Activated T-helper 9 cell treated with anti-CD3 and anti-CD28 coated beads, Interleukin-2, amount 50 U/mL, for 16 hours (primary cell): Measurements from ENCODE around the gene DCAF17.
"Not testable (repeated sequence)": the region's sequence is repeated elsewhere in the genome, so short reads cannot be mapped to it uniquely, and the experiment has no call there.

ENCODE experiments used
- DNase-seq: peaks from one replicate; pipeline ENCODE4 v3.0.0-alpha.2; 2020; ENCODE audit warnings: low read depth

DCAF17 gene

DNA sequence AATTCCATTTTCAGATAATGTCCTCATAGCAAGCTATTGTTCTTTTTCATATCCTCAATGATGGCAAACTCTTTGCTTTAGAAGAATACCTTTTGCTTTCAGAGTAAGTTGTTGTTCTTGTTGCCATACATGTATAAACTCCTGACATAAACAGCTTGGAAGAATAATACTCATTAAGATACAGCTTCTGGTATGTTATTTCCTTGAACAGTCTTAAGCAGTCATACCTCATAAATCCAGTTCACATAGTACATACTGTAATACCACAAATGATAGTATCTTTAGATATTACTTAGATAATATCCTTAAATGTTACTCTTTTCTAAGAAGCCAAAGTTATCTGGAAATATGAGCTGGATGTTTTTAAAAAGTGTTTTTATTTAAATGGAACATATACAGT is 23.4 kb upstream of the DCAF17 start:
- no peak for DNase-seq

DNA sequence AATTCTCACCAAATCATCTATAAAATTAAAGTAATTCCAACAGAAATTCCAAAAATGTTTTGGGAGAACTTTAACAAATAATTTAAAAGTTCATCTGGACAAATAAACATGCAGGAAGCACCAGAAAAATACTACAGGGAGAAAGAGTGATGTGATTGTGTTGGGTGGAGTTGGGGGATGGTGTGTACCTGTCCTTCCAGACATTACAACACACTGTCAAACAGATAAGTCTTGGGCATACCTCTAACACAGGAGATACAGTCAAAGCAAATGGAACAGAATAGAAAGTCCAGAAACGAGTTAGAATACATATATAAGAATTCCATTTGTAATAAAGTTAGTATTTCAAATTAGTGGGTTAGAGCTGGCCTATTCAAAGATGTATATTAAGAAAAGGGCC is 22.8 kb upstream of the DCAF17 start:
- no peak for DNase-seq

DNA sequence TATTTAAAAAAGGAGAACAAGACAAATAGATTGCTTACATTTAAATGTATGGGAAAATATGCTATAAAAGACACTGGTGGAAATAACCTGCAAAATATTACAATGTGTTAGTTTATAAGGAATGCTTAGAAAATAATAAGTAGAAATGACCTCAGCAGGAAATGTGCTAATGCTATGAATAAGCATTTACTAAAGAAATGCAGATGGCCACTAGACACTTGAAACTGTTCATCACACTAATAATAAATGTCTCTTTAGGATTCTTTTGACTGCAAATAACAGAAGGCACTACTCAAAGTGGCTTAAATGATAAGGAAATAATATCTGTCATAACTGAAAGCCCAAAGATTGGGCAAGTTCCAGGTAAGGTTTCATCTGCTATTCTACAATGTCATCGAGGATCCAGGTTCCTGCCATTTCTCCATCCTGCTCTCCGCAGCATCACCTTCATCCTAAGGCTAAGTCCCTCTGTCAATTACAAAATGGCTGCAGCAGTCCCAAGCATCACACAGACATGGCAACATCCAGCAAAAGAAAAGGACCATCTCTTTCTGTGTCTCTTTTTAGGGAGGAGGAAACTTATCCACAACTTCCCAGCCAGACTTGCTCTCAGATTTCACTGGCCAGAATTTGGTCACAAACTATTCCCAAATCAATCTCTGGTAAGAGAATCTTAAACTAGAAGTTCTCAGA is 22.1 kb upstream of the DCAF17 start:
- DNase-seq = no peak

DNA sequence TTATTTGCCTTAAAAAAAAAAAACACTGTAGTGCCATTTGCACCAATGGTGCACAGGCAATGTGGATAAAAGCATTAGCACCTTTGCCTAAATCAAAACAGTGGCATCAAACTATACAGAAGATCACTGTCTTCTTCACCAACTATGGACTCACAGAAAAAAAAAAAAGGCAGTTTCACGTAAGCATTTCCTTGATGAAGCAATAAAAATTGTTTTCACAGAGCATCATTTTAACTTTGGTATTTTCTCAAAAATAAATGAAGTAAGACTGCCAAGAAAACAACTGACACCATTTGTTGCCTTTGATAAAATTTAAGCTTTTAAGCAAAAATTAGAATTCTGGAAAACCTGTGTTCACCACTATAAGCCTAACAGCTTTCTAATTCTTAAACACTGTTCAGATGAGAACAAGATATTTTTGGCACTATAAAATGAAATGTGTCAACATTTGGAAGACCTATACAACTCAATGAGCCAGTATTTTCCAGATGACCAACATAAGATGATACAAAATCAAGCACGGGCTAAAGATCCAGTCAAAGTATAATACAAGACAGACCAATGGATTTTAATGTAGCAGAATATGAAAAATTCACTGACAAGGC is 21.4 kb upstream of the DCAF17 start:
- no peak for DNase-seq

DNA sequence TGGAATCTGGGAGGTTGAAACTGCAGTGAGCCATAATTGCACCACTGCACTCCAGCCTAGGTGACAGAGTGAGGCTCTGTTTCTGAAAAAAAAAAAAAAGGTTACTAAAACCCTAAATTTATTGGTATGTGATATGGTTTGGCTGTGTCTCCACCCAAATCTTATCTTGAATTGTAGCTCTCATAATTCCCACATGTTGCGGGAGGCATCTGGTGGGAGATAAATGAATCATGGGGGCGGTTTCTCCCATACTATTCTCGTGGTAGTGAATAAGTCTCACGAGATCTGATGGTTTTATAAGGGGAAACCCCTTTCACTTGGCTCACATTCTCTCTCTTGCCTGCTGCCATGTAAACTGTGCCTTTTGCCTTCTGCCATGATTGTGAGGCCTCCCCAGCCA is 19.4 kb upstream of the DCAF17 start:
- not testable (repeated sequence) for DNase-seq

DNA sequence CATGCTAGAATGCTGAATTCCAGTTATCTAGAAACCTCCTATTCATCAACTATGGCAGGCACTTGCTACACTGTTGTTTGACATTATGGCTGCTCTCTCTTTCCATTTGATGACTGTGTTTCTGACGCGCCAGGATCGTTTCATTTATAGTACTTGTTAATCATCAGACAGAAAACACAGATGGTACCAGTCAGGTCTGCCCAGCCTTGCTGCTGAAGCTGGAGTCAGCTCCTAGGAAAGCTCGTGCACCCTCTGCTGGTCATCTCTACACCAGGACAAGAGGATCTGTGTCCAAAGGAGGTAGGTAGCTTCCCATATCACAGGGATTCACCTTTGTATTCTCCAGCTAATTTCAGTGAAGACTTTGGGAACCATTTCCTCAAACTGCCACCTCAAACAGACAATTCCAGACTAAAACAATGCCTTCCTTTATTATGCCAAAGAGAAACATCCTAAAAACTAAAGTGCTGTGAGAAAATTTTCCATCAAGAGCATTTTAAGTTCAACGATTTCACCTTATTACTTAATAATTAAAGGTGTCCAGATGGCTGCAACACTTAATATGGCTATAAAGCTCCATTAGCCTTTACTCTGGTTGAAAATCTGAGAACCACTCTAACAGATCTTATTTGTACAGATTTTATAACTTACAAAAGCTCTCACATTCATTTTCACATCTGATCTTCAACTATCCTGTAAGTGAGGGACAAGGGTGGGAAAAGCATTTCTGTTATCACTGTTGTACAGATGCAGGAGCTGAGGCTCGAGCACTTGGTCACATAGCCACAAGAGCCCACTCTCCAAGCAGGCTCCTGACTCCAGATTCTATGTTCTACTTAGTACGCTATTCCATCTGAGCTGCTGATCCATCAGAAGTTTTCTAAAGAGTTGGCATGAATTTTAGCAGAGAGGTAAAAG is 17.8 kb upstream of the DCAF17 start:
- DNase-seq = peak; percentile 72

DNA sequence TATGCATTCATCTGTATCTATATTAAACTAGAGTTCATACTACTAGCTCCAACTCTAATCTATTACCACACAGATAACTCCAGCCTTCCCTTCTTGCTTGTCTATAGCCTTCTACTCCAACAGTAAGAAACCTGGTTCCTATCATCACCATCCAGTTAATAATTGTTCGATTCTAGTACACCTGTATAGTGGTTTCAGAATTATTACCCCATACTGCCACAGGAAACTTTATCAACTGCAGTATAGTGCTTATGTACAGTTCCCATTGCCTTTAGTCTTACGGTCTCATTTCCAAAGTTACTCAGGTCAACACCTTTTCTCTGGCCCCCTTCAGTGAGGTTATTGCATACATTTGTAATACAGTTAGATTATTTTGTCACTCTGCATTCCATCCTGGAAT is 14.7 kb upstream of the DCAF17 start:
- DNase-seq = no peak

DNA sequence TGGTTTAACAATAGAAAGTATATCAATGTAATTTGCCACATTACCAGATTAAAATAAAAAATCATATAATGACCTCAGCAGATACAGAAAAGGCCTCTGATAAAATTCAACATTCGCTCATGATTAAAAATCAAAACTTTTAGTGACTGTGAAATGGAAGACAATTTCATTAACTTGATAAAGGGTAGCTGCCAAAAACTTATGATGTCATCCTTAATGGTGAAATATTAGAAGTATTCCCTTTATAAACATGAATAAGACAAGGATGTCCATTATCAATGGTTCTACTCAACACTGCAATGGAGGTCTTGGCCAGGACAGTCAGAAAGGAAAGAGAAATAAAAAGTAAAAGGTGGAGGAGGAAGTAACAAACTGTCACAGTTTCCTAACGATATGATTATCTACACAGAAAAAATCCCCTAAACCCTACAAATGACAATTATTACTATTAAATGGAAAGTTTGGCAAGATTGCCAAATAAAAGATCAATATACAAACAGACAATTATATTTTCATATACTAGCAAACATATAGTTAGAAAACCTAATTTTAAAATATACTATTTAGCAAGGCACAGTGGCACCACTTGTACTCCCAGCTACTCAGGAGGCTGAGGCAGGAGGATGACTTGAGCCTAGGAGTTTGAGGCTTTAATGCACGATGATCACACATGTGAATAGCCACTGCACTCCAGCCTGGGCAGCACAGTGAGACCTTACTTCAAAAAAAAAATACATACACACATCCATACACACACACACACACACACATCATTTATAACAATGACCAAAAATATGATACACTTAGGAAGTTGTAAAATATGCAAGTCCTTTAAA is 13.1 kb upstream of the DCAF17 start:
- DNase-seq = no peak

DNA sequence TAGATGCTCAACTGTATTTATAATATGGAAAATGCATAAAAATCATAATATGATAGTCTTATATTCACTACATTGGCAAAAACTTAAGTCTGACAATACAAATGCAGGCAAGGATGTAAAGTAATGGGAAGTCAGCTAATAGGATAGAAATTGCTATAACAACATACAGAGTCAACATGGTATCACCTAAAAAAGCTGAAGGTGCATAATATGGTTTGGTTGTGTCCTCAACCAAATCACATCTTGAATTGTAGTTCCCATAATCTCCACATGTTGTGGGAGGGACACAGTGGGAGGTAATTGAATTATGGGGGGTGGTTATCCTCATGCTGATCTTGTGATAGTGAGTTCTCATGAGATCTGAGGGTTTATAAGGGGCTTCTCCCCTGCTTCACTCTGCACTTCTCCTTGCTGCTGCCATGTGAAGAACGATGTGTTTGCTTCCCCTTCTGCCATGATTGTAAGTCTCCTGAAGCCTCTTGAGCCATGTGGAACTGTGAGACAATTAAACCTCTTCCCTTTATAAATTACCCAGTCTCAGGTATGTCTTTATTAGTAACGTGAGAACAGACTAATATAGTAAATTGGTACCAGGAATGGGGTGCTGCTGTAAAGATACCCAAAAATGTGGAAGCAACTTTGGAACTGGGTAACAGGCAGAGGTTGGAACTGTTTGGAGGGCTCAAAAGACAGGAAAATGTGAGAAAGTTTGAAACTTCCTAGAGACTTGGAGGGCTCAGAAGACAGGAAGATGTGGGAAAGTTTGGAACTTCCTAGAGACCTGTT is 11.1 kb upstream of the DCAF17 start:
- DNase-seq = not testable (repeated sequence)

DNA sequence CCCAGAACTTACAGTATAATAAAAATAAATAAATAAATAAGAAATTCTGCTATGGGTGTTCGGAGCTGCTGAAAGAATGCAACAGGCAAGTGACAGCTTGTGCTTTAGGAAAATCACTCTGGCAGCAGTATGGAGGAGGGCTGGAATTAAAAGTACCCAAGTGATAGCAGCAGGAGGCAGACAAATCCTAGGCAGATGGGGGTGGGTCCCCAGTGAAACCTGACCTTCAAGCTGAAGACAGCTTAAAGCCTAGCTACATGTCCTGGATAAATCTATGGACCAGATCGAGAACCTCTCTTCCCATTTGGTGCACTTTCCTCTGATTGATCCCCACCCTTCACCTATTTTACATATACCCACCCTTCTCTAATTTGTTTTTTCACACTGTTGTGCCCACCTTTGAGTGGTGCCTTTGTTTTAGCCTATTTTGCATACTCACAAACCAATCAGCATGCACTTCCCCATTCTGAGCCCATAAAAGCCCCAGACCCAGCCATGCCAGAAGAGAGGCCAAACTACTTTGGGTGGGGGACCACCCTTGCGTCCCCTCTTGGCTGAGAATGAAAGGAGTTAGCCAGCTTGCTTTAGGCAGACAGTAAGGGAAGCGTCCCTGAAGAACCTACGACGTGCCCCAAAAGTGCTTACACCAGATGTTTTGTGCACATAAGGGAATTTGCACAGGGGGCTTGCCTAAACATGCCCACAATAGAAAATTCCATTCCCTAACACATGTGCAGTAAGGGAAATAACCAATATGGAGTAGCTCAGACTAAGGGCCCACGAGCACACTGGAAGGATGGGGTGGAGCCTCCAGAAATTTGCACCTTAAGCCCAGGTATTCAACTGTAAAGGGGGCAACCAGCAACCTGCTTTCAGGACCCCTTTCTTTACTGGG is 3.3 kb upstream of the DCAF17 start:
- no peak for DNase-seq

DNA sequence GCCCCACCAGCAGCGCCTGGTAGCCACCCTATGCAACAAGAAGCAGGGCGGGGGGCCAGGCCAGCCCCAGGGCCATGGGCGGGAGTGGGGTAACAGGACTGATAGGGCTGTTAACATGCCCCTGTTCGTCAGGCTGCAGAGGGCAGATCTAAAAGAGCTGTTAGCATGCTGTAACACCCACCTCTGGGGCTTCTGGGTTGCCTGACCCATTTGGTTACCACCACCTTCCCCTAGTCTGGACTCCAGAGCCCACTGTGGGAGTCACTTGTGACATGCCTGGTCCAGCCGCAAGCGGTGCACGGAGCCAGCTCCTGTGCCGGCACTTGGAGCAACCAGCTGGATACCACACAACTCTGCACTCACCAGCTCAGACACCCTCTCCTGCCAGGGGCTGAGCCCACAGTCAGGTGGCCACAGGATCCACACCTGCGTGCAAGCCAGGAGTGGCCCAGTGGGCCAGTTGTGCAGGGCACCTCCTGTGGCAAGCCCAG is 2.3 kb upstream of the DCAF17 start:
- no peak for DNase-seq

DNA sequence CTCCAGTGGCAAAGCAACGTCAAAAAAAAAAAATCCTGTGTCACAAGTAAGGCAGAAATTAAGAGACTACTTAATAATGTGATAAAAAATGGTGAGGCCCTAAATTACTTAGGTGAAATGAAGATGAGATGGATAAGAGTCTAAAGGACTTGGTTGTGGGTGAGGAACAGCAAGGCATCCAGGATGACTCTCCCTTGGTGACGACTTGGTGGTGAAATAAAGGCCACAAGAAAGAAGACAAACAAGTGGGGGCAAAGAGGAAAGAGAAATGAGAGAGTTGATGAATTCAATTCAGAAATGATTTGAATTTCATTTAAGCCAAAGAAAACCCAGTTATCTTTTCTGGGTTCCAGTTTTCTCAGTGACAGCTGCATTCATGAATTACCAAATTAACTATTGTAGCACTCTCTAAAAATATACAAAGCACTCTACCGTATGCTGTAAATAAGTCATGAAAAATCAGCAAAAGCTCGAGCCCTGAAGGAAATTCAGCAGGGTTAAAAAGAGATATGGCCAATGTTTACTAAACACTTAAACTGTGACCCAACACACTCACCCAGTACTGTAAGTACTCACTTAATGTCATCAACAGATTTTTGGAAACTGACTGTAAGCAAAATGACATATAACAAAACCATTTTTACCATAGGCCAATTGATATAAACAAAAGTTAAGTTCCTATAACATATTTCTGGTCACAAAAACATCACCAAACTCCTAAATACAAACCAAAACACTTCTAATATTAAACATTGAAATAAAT is 1.6 kb upstream of the DCAF17 start:
- no peak for DNase-seq

DNA sequence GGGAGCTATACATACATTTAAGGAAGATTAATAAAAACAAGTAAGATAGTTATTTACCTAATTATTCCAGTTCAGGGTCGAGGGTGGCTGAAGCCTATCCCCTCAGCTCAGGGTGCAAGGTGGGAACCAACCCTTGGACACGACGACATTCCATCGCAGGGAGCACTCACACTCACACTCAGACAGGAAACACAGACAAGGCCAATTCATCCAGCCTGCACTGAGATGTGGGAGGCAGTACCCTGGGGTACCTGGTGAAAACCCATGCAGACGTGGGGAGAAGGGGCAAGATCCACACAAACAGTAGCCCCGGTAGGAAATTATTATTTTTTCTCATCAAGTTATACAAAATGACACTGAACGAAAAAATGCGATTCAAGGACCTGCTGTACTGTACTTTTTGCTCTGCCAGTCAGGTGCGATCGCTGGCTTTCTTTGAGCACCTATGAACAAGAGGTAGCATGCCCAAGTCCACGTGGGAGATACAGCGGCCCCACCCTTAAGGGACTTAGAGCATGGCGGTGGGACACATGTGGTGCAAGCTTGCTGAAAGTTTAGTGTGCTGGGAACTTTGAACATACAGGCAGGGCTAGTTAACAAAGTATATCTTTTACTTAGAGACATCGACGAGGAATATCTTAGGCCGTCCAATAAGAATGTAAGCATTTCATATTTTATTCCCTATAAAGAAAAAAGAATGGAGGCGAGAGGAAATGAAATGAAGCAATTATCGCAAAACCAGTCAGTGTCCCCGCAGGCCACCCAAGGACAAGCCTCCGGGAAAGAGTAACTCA is 860 bp upstream of the DCAF17 start:
- peak; percentile 34 for DNase-seq

DNA sequence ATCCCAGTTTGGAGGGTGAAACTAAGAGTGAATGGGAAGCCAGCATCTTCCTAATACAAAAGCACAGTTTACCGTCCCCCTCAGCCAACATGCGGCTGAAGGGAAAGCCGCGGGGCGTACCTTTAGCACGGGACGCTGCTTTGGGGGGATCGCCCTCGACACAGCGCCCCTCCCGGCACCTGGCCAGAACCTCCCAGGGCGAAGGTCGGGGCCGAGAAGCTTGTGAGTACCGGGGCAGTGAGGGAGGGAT is 338 bp upstream of the DCAF17 start, which contains the start of gene METTL8:
Gene METTL8, minus strand, starts transcription at position 228 of the 250 bp plus-strand sequence. CDS start 41,805 bp downstream, outside the sequence.
- DNase-seq = no peak

DNA sequence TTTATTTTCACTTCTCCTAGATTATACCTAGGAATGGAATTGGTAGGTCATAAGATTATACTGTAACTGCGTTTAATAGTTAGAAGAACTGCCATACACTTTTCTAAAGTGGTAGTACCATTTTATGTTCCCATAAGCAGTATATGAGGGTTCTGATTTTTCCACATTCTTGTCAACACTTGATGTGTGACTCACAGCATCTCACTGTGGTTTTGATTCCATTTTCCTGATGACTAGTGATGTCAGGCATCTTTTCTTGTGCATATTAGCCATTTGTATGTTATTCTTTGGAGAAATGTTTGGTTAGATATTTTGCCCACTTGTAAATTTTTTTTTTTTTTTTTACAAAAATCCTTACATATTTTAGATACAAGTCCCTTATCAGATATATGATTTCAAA is 2.3 kb downstream of the DCAF17 start:
- DNase-seq = no peak

DNA sequence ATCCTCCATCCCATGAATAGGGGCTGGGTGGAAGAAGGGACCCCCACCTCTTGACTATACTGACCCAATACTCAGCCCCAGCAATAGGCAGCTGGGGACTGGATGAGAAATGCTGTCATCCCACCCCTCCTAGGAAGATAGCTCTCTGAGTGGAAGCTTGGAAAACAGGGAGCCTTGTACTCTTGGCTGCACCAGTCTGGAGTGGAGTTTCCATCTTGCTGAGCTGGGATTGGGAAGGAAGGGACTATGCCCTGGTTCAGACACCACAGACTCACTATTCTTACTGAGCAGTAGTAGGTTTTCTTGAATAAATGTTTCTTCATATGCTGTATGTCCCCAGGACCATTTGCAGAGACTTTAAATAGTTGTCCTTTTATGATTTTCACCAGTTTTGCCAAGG is 7.4 kb downstream of the DCAF17 start:
- no peak for DNase-seq

DNA sequence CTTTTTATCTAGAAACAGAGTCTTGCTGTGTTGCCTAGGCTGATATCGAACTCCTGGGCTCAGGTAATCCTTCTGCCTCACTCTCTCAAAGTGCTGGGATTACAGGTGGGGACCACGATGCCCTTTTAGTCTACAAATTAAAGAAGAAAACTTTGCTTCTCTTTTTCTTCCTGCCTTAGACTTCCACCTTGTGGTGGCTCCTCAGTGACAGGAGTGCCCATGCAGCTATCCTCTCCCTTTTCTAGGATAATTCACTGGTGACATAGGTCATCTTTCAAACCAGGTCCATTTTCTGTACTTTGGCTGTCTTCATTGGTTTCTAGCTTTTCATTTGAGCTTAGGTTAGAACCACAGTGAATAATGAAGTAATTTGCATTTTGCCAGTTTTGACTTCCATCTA is 13.6 kb downstream of the DCAF17 start:
- DNase-seq = no peak

DNA sequence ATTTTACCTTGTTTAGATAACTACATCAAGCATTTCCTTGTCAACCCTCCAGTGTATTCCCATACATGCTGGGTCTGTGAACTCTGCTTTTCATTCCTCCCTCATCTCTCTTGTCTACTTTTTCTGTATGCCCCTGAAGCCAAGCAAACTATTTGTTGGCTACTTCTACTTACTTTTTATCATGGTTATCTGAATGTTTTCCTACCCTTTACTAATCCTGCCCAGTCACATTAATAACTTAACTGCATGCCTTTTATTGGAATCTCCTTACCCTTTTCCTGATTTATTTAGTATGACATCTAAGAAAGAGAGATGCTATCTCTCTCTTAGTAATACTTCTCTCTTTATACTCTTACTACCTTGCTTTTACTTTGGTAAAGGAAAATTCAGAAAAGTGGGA is 17.0 kb downstream of the DCAF17 start:
- DNase-seq = no peak

DNA sequence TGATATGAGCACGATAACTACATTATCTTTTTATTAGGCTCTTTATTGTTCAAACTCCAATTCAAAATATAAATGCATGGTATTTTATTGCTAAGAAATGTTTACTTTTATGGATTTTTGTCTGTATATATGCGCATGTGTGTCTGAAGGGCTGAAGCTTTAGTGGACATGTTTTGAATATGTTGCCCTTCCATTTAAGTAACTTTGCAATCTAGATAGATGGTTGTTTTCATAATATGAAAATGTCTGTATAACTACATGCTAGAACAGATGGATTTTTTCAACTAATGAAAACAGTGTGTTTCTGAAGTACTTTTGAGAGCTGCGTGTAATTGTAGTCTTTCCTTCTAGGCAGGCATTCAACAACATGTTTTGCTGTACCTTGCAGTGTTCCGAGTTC is 18.7 kb downstream of the DCAF17 start:
- no peak for DNase-seq
